ENCODE measurements around the gene CPXM1.

The CPXM1 gene

DNA sequence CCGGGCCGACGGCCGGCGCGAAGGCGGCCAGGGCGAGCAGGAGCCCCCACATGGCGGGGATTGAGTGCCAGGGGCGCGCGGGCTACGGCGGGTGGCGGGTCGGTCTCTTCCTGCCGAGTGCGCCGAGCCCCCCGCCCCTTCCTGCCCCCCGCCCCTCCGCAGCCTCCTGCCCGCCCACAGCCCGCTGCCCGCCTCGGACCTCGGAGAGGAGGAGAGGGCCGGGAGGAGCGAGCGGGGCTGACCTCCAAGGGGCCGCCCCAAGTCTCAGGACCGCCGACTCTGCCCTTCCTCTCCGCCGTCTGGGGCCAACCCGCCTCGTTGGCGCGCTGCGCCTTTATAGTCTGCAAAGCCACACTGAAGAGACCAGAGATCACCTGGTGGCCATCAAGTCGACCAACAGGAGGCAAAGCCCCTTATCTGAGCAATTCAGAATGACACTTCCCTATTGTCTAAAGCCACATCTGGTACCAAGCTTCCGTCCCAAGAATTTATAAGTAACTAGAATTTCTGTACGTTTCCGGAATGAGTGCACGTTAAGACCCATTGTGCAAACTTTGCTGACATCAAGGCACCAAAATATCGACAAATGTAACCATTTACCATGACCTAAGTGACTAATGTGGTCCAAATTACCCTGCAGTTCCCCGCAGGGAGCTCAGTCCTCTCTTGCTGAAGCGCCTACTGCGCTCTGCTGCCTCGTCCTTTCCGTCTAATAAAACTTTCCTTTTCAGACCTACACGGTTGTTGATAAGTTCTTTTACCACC, at the start of gene CPXM1:
TSS of gene CPXM1 (minus strand) at position 107 of the 765 bp plus-strand sequence. CDS start at position 52, 55 bp downstream.
- no peak for DNase-seq (ENCODE audit: low read depth, low spot score)
- Histone ChIP-seq H3K9ac (ENCODE audit: insufficient read length) (peak within 1 kb of the TSS; percentile 42), H3K36me3 (ENCODE audit: insufficient read depth, low read length) (peaks cover 8% of the 10 kb centered on the region; the same call in 1 of the 2 replicates), H3K27ac (no peak within 1 kb of the TSS), H3K9me3 (ENCODE audit: low read depth, low read length) (no peaks in the 10 kb centered on the region), H3K4me3 (peak within 1 kb of the TSS; percentile 84)
- TF ChIP-seq EZH2 (IDR thresholded peaks at IDR 0.05) (no peak), POLR2AphosphoS5 (IDR thresholded peaks at IDR 0.05; ENCODE audit: borderline replicate concordance, low read depth, low read length) (no peak), FOXP2 (optimal IDR thresholded peaks at IDR 0.05; ENCODE audit: control extremely low read depth, extremely low read length, insufficient read depth) (no peak)

DNA sequence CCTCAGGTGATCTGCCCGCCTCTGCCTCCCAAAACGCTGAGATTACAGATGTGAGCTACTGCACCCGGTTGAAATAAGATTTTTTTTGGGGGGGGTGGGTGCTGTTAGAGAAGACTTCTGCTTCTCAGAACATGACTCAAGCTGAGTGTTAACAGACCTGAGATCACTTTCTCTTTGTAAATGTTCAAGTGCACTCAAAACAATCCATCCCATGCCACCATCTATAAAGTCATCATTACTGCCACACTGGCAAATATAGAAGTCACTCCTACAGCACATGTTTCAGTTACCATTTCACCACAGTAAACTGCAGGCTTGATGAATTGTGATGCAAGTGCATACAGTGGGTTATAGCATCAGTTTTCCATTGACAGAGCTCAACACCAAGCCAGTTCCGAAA, 49.1 kb upstream of the CPXM1 start:
- Histone ChIP-seq H3K9me3 (ENCODE audit: low read depth, low read length) (no peaks in the 10 kb centered on the region), H3K27ac (no peak overlapping the region), H3K36me3 (ENCODE audit: insufficient read depth, low read length) (no peaks in the 10 kb centered on the region), H3K4me3 (no peak overlapping the region), H3K9ac (ENCODE audit: insufficient read length) (no peak overlapping the region)
- no peak for DNase-seq (ENCODE audit: low read depth, low spot score)
- no peak for TF ChIP-seq EZH2 (IDR thresholded peaks at IDR 0.05)
- TF ChIP-seq FOXP2 (optimal IDR thresholded peaks at IDR 0.05; ENCODE audit: control extremely low read depth, extremely low read length, insufficient read depth) = no peak
- TF ChIP-seq POLR2AphosphoS5 (IDR thresholded peaks at IDR 0.05; ENCODE audit: borderline replicate concordance, low read depth, low read length) = no peak

DNA sequence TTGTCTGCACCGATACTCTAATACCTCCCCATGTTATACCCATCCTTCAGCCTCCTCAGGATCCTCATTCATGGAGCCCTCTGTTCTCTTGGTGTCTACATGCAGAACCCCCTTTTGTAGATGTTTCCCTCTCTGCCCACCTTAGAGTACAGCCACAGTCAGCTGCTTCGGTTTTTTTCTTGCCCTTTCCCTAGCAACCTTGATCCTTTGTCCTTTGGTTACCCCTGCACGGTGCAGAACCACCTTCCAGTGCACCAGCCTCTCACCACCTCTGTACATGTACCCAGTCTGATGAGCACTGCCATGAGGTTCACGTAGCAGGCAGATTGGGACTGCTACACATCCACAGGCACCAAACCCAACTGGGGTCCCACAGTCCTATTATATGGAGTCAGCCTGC, 47.4 kb upstream of the CPXM1 start:
- H3K36me3 ChIP-seq (ENCODE audit: insufficient read depth, low read length) = no peaks in the 10 kb centered on the region
- H3K9ac ChIP-seq (ENCODE audit: insufficient read length) = no peak overlapping the region
- no peak overlapping the region for H3K27ac ChIP-seq
- no peak for DNase-seq (ENCODE audit: low read depth, low spot score)
- H3K9me3 ChIP-seq (ENCODE audit: low read depth, low read length) = no peaks in the 10 kb centered on the region
- no peak overlapping the region for H3K4me3 ChIP-seq
- TF ChIP-seq EZH2 (IDR thresholded peaks at IDR 0.05) (no peak), POLR2AphosphoS5 (IDR thresholded peaks at IDR 0.05; ENCODE audit: borderline replicate concordance, low read depth, low read length) (no peak), FOXP2 (optimal IDR thresholded peaks at IDR 0.05; ENCODE audit: control extremely low read depth, extremely low read length, insufficient read depth) (no peak)

DNA sequence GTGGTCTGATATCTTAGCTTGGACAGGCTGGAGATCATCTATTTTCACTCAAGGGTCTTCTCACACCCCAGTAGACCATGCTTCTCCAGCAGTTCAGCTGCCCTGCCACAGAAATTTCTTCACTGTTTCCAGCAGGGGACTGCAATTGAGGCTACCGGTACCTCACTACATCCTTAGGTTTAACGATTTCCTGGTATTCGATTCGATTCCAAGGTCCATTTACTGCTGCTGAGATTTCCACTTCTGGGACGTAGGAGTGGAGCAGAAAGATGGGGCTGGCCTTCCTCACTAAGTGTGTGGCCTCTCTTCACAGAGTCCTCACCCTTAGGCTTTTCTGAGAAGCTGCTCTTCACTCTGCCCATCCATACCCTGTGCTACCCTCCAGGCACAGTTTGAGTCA, 46.3 kb upstream of the CPXM1 start:
- Histone ChIP-seq H3K27ac (no peak overlapping the region), H3K36me3 (ENCODE audit: insufficient read depth, low read length) (no peaks in the 10 kb centered on the region), H3K4me3 (no peak overlapping the region), H3K9me3 (ENCODE audit: low read depth, low read length) (no peaks in the 10 kb centered on the region), H3K9ac (ENCODE audit: insufficient read length) (no peak overlapping the region)
- no peak for DNase-seq (ENCODE audit: low read depth, low spot score)
- no peak for TF ChIP-seq POLR2AphosphoS5 (IDR thresholded peaks at IDR 0.05; ENCODE audit: borderline replicate concordance, low read depth, low read length)
- no peak for TF ChIP-seq EZH2 (IDR thresholded peaks at IDR 0.05)
- TF ChIP-seq FOXP2 (optimal IDR thresholded peaks at IDR 0.05; ENCODE audit: control extremely low read depth, extremely low read length, insufficient read depth) = no peak

DNA sequence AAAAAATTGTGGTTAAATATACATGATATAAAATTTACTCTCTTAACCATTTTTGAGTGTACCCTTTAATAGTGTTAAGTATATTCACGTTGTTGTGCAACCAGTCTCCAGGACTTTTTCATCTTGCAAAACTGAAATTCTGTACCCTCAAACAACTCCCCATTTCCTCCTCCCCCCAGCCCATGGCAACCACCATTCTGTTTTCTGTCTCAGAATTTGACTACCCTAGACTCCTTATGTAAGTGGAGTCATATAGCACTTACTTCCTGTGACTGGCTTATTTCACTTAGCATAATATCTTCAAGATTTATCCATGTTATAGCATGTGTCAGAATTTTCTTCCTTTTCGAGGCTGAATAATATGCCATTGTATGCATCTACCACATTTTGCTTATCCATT, 45.2 kb upstream of the CPXM1 start:
- no peak for TF ChIP-seq EZH2 (IDR thresholded peaks at IDR 0.05)
- Histone ChIP-seq H3K36me3 (ENCODE audit: insufficient read depth, low read length) (no peaks in the 10 kb centered on the region), H3K9ac (ENCODE audit: insufficient read length) (no peak overlapping the region), H3K9me3 (ENCODE audit: low read depth, low read length) (no peaks in the 10 kb centered on the region), H3K4me3 (no peak overlapping the region), H3K27ac (no peak overlapping the region)
- DNase-seq (ENCODE audit: low read depth, low spot score) = no peak

DNA sequence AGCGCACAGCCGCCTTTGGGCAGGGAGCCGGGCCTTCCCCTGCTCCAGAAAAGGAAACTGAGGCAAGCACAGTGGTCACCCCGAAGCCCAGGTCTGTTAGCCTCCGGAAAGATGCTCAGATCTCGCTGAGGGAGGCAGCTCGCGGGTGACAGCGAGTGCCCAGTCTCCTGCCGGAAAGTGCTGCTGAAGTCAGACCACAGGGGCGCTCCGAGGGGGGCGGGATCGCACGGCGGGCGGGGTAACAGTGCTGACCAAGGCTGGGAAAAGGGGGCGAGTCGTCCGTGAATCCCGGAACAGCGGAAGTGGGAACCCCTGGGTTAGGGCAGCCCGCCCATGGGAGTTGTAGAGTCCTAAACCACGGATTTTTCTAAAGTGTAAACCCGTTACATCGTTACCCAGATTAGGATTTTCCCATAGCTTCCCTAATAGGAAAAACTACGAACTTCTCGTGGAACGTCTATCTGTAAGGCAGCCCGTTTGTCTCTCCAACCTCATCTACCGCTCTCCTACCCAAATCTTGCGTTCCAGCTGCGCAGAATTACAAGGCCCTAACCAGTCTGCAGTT, 40.6 kb upstream of the CPXM1 start:
- no peak for DNase-seq (ENCODE audit: low read depth, low spot score)
- Histone ChIP-seq H3K9ac (ENCODE audit: insufficient read length) (peak overlapping the region; percentile 78), H3K27ac (no peak overlapping the region), H3K9me3 (ENCODE audit: low read depth, low read length) (no peaks in the 10 kb centered on the region), H3K36me3 (ENCODE audit: insufficient read depth, low read length) (peaks cover 7% of the 10 kb centered on the region; the same call in 1 of the 2 replicates), H3K4me3 (peak overlapping the region; percentile 95)
- TF ChIP-seq POLR2AphosphoS5 (IDR thresholded peaks at IDR 0.05; ENCODE audit: borderline replicate concordance, low read depth, low read length) (no peak), EZH2 (IDR thresholded peaks at IDR 0.05) (no peak)

DNA sequence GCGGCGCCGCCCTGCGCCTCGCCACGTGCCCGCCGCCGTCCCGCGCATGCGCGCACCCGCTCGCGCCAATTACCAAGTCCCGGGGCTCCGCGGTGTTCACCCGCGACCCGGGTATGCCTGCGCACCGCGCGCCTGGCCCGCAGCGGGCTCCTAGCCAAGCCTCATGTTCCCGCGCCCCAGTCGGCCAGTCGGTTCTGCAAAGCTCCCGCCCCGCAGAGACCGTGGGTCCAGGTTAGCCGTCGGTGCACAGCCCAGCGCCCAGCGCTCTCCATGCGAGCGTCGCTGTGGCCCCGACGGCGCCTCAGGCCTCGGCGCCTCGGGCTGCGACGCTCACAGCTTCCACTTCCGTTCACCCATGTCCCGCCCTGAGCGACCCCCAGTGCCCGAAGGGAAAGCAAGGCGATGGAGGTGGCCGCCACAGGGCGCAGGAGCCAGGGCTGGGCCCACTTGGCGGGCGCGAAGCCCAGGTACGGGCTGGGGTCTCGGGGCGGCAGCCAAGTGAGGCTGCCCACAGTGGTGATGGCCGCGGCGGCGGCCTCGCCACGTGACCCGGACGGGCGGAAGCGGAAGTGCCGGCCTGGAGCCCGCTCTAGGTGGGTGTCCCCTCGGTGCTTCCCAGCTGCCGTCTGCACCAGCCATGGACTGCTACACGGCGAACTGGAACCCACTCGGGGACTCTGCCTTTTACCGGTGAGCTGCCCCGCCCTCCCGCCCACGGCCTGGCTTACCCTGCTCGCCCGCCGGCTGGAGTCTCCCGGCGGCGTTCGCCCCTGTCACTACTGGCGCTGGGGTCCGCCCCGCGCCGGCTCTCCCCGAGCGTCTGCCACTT, 39.9 kb upstream of the CPXM1 start, which contains the start of the genes PCED1A and VPS16:
TSS of gene PCED1A (minus strand) at position 518 of the 829 bp plus-strand sequence. CDS start 743 bp downstream, outside the sequence.
TSS of gene VPS16 (plus strand) at position 608 of the 829 bp plus-strand sequence. CDS start at position 638, 30 bp downstream.
- Histone ChIP-seq H3K27ac (peak within 1 kb of the TSS; percentile 80), H3K9me3 (ENCODE audit: low read depth, low read length) (no peaks in the 10 kb centered on the region), H3K36me3 (ENCODE audit: insufficient read depth, low read length) (peaks cover 7% of the 10 kb centered on the region; the same call in 1 of the 2 replicates), H3K9ac (ENCODE audit: insufficient read length) (peak within 1 kb of the TSS; percentile 94), H3K4me3 (peak within 1 kb of the TSS; percentile 95)
- TF ChIP-seq POLR2AphosphoS5 (IDR thresholded peaks at IDR 0.05; ENCODE audit: borderline replicate concordance, low read depth, low read length) = peak; percentile 87
- TF ChIP-seq FOXP2 (optimal IDR thresholded peaks at IDR 0.05; ENCODE audit: control extremely low read depth, extremely low read length, insufficient read depth) = no peak
- DNase-seq (ENCODE audit: low read depth, low spot score) = no peak

DNA sequence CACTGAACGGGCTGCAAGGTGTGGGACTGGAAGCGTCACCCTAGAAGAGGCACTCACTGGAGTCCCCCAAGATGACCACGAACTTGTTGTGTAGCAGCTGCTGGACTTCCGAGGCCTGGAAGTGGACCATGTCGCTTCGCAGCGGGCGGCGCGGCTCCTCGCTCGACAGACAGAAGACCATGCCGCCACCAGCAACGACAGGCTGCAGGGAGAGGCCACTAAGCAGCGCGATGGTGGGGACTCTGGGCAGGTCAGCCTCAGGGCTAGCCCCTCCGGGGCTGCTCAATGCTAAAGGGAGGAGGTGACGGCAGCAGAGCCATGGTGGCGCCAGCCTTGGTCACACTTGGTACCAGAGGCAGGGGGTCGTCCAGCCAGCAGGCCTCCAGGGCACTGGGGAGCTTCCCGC, 39.3 kb upstream of the CPXM1 start:
- H3K9ac ChIP-seq (ENCODE audit: insufficient read length) = peak overlapping the region; percentile 94
- no peak for DNase-seq (ENCODE audit: low read depth, low spot score)
- H3K4me3 ChIP-seq = peak overlapping the region; percentile 95
- H3K36me3 ChIP-seq (ENCODE audit: insufficient read depth, low read length) = peaks cover 7% of the 10 kb centered on the region; the same call in 1 of the 2 replicates
- no peaks in the 10 kb centered on the region for H3K9me3 ChIP-seq (ENCODE audit: low read depth, low read length)
- no peak for TF ChIP-seq EZH2 (IDR thresholded peaks at IDR 0.05)
- no peak for TF ChIP-seq POLR2AphosphoS5 (IDR thresholded peaks at IDR 0.05; ENCODE audit: borderline replicate concordance, low read depth, low read length)
- no peak for TF ChIP-seq FOXP2 (optimal IDR thresholded peaks at IDR 0.05; ENCODE audit: control extremely low read depth, extremely low read length, insufficient read depth)
- peak overlapping the region; percentile 80; the same call in 1 of the 2 replicates for H3K27ac ChIP-seq
